Fibroblast of the aortic adventitia (primary cell): ENCODE measurements around the gene RASEF. TPM values are rescaled to one million over a fixed set of nuclear protein-coding genes. Genes with fewer than 3 reads are reported as not detected.
A peak's percentile ranks its signal among the peaks of the same experiment; 100 is the strongest.
"Not testable (repeated sequence)": the region's sequence is repeated elsewhere in the genome, so short reads cannot be mapped to it uniquely, and the experiment has no call there.

Experiments
- DNase-seq: peaks from one replicate; pipeline ENCODE4 v3.0.0-alpha.2; 2010; ENCODE audit warnings: low read depth
- H3K4me3 ChIP-seq: 2 replicates; pipeline ENCODE4 v1.5.1; 2011; ENCODE audit warnings: low read depth, mild to moderate bottlenecking, control low read depth, low read length, moderate library complexity
- total RNA-seq: library from RNA; depleted of rRNA; stranded (reverse); fragments of >200 nt; gene quantifications from 2 replicates; pipeline ENCODE4 v1.2.3, GENCODE V29; 2012; ENCODE audit warnings: low replicate concordance
- TF ChIP-seq, protein P1 (sequence below): IDR thresholded peaks from 2 replicates; pipeline ENCODE4 v1.5.1; 2011; ENCODE audit warnings: mild to moderate bottlenecking, low read length, control low read depth, inconsistent platforms; ENCODE audit not compliant: insufficient read depth

RASEF gene
- total RNA-seq, 1 donor, result 0.27 TPM

DNA sequence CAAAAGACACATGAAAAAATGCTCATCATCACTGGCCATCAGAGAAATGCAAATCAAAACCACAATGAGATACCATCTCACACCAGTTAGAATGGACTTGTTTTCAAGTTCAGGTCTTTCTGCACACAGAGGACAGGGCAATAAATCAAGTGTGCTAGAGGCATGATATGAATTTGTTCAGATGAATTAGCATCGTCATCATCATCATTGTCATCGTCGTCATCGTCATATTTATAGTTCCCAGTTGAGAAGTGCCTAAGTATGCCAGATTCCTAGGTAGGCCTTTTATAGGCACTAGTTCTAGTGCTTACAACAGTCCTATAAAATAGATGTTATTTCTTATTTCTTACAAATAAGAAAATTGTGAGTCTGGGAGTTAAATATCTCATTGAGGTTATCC is 34.7 kb upstream of the RASEF start:
- DNase-seq, result no peak
- TF ChIP-seq, protein P1, sequence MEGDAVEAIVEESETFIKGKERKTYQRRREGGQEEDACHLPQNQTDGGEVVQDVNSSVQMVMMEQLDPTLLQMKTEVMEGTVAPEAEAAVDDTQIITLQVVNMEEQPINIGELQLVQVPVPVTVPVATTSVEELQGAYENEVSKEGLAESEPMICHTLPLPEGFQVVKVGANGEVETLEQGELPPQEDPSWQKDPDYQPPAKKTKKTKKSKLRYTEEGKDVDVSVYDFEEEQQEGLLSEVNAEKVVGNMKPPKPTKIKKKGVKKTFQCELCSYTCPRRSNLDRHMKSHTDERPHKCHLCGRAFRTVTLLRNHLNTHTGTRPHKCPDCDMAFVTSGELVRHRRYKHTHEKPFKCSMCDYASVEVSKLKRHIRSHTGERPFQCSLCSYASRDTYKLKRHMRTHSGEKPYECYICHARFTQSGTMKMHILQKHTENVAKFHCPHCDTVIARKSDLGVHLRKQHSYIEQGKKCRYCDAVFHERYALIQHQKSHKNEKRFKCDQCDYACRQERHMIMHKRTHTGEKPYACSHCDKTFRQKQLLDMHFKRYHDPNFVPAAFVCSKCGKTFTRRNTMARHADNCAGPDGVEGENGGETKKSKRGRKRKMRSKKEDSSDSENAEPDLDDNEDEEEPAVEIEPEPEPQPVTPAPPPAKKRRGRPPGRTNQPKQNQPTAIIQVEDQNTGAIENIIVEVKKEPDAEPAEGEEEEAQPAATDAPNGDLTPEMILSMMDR, result no peak
- no peak overlapping the region for H3K4me3 ChIP-seq

- not testable (repeated sequence) for H3K4me3 ChIP-seq, DNase-seq
Measured at GRCh38 chr9:83093311-83093710, 30.4 kb upstream of the RASEF start.

DNA sequence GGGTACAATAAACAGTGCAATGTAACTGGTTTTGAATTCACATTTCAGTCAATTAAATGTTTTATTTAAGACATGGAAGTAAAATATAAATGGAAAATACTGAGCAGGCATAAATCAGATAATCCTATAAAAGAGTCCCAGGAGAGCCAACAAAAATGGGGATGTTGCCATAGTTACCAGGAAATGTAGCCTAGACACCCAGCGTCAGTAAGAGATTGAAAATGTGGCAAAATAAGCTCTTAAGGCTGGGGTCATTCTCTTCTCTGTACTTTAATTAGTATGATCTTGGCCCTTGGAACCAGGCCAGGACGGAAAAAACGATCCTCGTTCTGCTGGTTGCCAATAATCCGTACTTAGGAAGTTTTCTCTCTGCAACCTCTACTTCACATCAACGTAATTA is 18.9 kb upstream of the RASEF start:
- H3K4me3 ChIP-seq, result no peak overlapping the region
- TF ChIP-seq, protein P1, result no peak
- DNase-seq, result no peak

DNA sequence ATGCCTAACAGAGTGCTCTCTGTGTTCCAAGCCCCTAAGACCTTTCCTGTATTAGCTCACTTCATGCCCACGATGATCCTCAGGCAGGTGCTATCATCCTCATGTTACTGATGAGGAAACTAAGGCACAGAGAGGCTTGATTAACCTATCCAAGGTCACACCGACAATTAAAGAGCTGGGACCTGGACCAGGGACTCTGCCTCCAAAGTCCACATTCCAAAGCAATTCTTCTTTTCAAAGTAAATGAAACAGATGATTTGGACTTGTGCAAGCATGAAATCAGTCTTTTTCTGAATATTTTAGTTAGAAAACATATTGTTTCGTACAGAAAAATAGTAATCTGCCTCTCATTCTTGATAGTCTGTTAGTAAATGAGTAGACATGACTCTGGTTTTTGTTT is 18.1 kb upstream of the RASEF start:
- TF ChIP-seq, protein P1, result no peak
- no peak for DNase-seq
- no peak overlapping the region for H3K4me3 ChIP-seq

DNA sequence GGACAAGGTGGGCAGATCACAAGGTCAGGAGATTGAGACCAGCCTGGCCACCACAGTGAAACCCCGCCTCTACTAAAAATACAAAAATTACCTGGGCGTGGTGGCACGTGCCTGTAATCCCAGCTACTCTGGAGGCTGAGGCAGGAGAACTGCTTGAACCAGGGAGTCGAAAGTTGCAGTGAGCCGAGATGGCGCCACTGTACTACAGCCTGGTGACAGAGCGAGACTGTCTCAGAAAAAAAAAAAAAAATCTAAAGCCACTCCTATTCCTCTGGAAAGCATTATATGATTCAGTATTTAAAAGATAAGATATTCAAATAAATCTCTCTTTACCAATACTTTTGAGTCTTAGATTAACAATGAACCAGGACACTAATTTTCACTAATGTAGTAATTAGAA is 13.0 kb upstream of the RASEF start:
- H3K4me3 ChIP-seq, DNase-seq: not testable (repeated sequence)

DNA sequence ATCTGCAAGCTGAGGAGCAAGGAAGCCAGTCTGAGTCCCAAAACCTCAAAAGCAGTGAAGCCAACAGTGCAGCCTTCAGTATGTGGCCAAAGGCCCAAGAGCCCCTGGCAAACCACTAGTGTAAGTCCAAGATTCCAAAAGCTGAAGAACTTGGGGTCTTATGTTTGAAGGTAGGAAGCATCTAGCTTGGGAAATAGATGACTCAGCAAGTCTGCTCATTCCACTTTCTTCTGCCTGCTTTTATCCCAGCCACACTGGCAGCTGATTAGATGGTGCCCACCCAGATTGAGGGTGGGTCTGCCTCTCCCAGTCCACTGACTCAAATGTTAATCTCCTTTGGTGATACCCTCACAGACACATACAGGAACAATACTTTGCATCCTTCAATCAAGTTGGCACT is 9.6 kb upstream of the RASEF start:
- not testable (repeated sequence) for DNase-seq, H3K4me3 ChIP-seq

DNA sequence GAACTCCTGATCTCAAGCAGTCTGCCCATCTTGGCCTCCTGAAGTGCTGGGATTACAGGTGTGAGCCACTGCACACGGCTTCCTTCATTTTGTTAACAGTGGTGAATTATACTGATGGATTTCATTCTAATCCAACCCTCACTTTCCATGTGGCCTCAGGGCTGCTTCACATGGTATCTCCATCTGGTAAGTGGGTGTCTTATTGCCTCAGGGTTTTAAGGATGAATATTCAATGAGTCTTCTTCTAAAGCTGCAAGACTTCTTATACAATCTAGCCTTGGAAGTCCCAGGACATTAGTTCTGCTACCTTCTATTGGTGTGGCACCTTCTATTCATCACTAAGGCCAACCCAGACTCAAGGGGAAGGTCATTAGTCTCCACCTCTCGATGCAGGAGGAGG is 8.7 kb upstream of the RASEF start:
- no peak overlapping the region for H3K4me3 ChIP-seq
- TF ChIP-seq, protein P1, result no peak
- DNase-seq, result no peak

GRCh38 chr9:83070261-83070660 is 7.3 kb upstream of the RASEF start:
- H3K4me3 ChIP-seq, result no peak overlapping the region
- DNase-seq, result peak; percentile 80
- TF ChIP-seq, protein P1, result no peak

DNA sequence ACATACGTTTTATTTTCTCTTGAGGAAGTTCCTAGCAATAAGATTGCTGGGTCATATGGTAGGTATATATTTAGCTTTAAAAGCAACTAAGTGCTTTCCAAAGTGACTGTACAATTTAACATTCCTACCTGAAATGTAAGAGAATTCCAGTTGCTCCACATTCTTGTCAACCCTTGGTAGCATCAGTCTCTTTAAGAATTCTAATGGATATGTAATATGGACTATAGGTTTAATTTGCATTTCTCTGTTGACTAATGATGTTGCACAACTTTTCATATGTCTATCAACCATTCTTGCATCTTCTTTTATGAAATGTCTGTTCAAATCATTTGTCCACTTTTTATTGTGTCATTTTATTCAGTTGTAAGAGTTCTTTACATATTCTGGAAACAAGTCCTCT is 6.7 kb upstream of the RASEF start:
- no peak for DNase-seq
- TF ChIP-seq, protein P1, result no peak
- H3K4me3 ChIP-seq, result no peak overlapping the region
